HEK293 (cell line): Measurements from ENCODE around the gene DOCK4.

ENCODE experiments used
- CTCF ChIA-PET: fragments of 350-600 bp; formaldehyde crosslinking; extraction: SDS; loops from one replicate; lab custom pipeline; 2021; ENCODE audit warnings: antibody characterized with exemption; lab: Yijun Ruan, JAX
- POLR2A ChIA-PET: fragments of 300-600 bp; formaldehyde crosslinking; extraction: SDS; loops from one replicate; lab custom pipeline; 2020; ENCODE audit warnings: antibody characterized with exemption, inconsistent platforms; lab: Yijun Ruan, JAX
- H3K27ac ChIP-seq: fragments of 200-500 bp; sonication (Bioruptor generic); 2 replicates; pipeline ENCODE4 v1.5.1; 2014; ENCODE audit warnings: low read depth, low read length, control low read depth, inconsistent platforms; ENCODE audit errors: extremely low read depth
- H3K36me3 ChIP-seq, 2 experiments: fragments of 200-500 bp in 1 of 2; sonication (Bioruptor generic) in 1 of 2; 1 replicate in 1 of 2; 2 replicates in 1 of 2; pipeline ENCODE4 v1.5.1; 2014 to 2017; ENCODE audit warnings: inconsistent platforms in 2 of 2, low read length in 2 of 2; ENCODE audit not compliant: control insufficient read depth in 2 of 2, insufficient read depth in 1 of 2
- H3K4me1 ChIP-seq: fragments of 200-500 bp; sonication (Bioruptor generic); 2 replicates; pipeline ENCODE4 v1.5.1; 2014; ENCODE audit warnings: mild to moderate bottlenecking, low read length, inconsistent platforms; ENCODE audit not compliant: control insufficient read depth, insufficient read depth
- H3K4me3 ChIP-seq: 2 replicates; pipeline ENCODE4 v1.5.1; 2011; ENCODE audit warnings: low read depth, mild to moderate bottlenecking, control low read depth, low read length, moderate library complexity
- H3K9me3 ChIP-seq: fragments of 200-500 bp; sonication (Bioruptor generic); 2 replicates; pipeline ENCODE4 v1.5.1; 2014; ENCODE audit warnings: low read depth, low read length, inconsistent platforms; ENCODE audit not compliant: control insufficient read depth, insufficient read depth
- EGR2 ChIP-seq: fragments of 450-650 bp; formaldehyde crosslinking; IDR thresholded peaks from 2 replicates; pipeline ENCODE4 v1.5.1; 2016; ENCODE audit warnings: low read depth, missing biosample characterization, missing genetic modification characterization
- FEZF1 ChIP-seq: fragments of 450-650 bp; formaldehyde crosslinking; IDR thresholded peaks from 2 replicates; pipeline ENCODE4 v1.5.1; 2016; ENCODE audit warnings: missing biosample characterization, missing genetic modification characterization
- KLF7 ChIP-seq: fragments of 450-650 bp; formaldehyde crosslinking; IDR thresholded peaks from 2 replicates; pipeline ENCODE4 v1.5.1; 2016; ENCODE audit warnings: missing biosample characterization, missing genetic modification characterization, borderline replicate concordance
- OVOL3 ChIP-seq: fragments of 450-650 bp; formaldehyde crosslinking; IDR thresholded peaks from 2 replicates; pipeline ENCODE4 v1.5.1; 2016; ENCODE audit warnings: missing biosample characterization, missing genetic modification characterization
- TCF7L2 ChIP-seq: IDR thresholded peaks from 2 replicates; pipeline ENCODE4 v1.6.1; 2011; ENCODE audit warnings: low read depth, mild to moderate bottlenecking, inconsistent platforms, low read length, moderate library complexity, borderline replicate concordance
- ZBTB1 ChIP-seq: fragments of 450-650 bp; formaldehyde crosslinking; IDR thresholded peaks from 2 replicates; pipeline ENCODE4 v1.5.1; 2016; ENCODE audit warnings: missing biosample characterization, missing genetic modification characterization
- ZBTB17 ChIP-seq: fragments of 450-650 bp; formaldehyde crosslinking; IDR thresholded peaks from 2 replicates; pipeline ENCODE4 v1.5.1; 2016; ENCODE audit warnings: missing biosample characterization, missing genetic modification characterization
- ZBTB21 ChIP-seq: fragments of 450-650 bp; formaldehyde crosslinking; IDR thresholded peaks from 2 replicates; pipeline ENCODE4 v1.5.1; 2017; ENCODE audit warnings: missing biosample characterization, missing genetic modification characterization
- ZBTB8A ChIP-seq: fragments of 450-650 bp; formaldehyde crosslinking; IDR thresholded peaks from 2 replicates; pipeline ENCODE4 v1.5.1; 2016; ENCODE audit warnings: missing biosample characterization, missing genetic modification characterization
- ZEB2 ChIP-seq: fragments of 450-650 bp; formaldehyde crosslinking; IDR thresholded peaks from 2 replicates; pipeline ENCODE4 v1.5.1; 2016; ENCODE audit warnings: missing biosample characterization, missing genetic modification characterization
- ZNF175 ChIP-seq: fragments of 450-650 bp; formaldehyde crosslinking; IDR thresholded peaks from 2 replicates; pipeline ENCODE4 v1.5.1; 2016; ENCODE audit warnings: missing biosample characterization, missing genetic modification characterization
- ZNF274 ChIP-seq, 2 experiments: fragments of 200-500 bp in 1 of 2; fragments of 450-650 bp in 1 of 2; sonication (Bioruptor generic) in 1 of 2; formaldehyde crosslinking in 1 of 2; IDR thresholded peaks; 2 replicates each; pipeline versions ENCODE4 v1.5.1 to v1.6.1; 2014 to 2016; ENCODE audit warnings: borderline replicate concordance in 1 of 2, inconsistent platforms in 1 of 2, low read length in 1 of 2, missing biosample characterization in 1 of 2, missing genetic modification characterization in 1 of 2
- ZNF354C ChIP-seq: fragments of 450-650 bp; formaldehyde crosslinking; IDR thresholded peaks from 2 replicates; pipeline ENCODE4 v1.5.1; 2016; ENCODE audit warnings: missing biosample characterization, missing genetic modification characterization, low read depth, borderline replicate concordance
- ZNF391 ChIP-seq: fragments of 450-650 bp; formaldehyde crosslinking; IDR thresholded peaks from 2 replicates; pipeline ENCODE4 v1.5.1; 2016; ENCODE audit warnings: low read depth, missing biosample characterization, missing genetic modification characterization, borderline replicate concordance
- ZNF426 ChIP-seq: fragments of 450-650 bp; formaldehyde crosslinking; IDR thresholded peaks from 2 replicates; pipeline ENCODE4 v1.5.1; 2017; ENCODE audit warnings: missing biosample characterization, missing genetic modification characterization, mild to moderate bottlenecking, inconsistent platforms, moderate library complexity
- ZNF433 ChIP-seq: fragments of 450-650 bp; formaldehyde crosslinking; IDR thresholded peaks from 2 replicates; pipeline ENCODE4 v1.5.1; 2016; ENCODE audit warnings: missing biosample characterization, missing genetic modification characterization, low read depth
- ZNF501 ChIP-seq: fragments of 450-650 bp; formaldehyde crosslinking; IDR thresholded peaks from 2 replicates; pipeline ENCODE4 v1.5.1; 2016; ENCODE audit warnings: missing biosample characterization, missing genetic modification characterization
- ZNF548 ChIP-seq: fragments of 450-650 bp; formaldehyde crosslinking; IDR thresholded peaks from 2 replicates; pipeline ENCODE4 v1.5.1; 2016; ENCODE audit warnings: missing biosample characterization, missing genetic modification characterization
- ZNF560 ChIP-seq: fragments of 450-650 bp; formaldehyde crosslinking; IDR thresholded peaks from 2 replicates; pipeline ENCODE4 v1.5.1; 2017; ENCODE audit warnings: missing biosample characterization, missing genetic modification characterization, borderline replicate concordance
- ZNF624 ChIP-seq: fragments of 450-650 bp; formaldehyde crosslinking; IDR thresholded peaks from 2 replicates; pipeline ENCODE4 v1.5.1; 2017; ENCODE audit warnings: missing biosample characterization, missing genetic modification characterization
- ZNF785 ChIP-seq: fragments of 450-650 bp; formaldehyde crosslinking; IDR thresholded peaks from 2 replicates; pipeline ENCODE4 v1.5.1; 2016; ENCODE audit warnings: missing biosample characterization, missing genetic modification characterization
- ZSCAN16 ChIP-seq: fragments of 450-650 bp; formaldehyde crosslinking; IDR thresholded peaks from 2 replicates; pipeline ENCODE4 v1.5.1; 2016; ENCODE audit warnings: missing biosample characterization, missing genetic modification characterization
- TF ChIP-seq, protein P1 (sequence below): fragments of 450-650 bp; formaldehyde crosslinking; IDR thresholded peaks from 2 replicates; pipeline ENCODE4 v1.5.1; 2016; ENCODE audit warnings: missing biosample characterization, missing genetic modification characterization, borderline replicate concordance
- TF ChIP-seq, protein P2 (sequence below): fragments of 450-650 bp; formaldehyde crosslinking; IDR thresholded peaks from 2 replicates; pipeline ENCODE4 v1.5.1; 2016; ENCODE audit warnings: missing biosample characterization, missing genetic modification characterization
- TF ChIP-seq, protein P3 (sequence below): fragments of 450-650 bp; formaldehyde crosslinking; IDR thresholded peaks from 2 replicates; pipeline ENCODE4 v1.5.1; 2016; ENCODE audit warnings: missing biosample characterization, missing genetic modification characterization
- TF ChIP-seq, protein P4 (sequence below): fragments of 450-650 bp; formaldehyde crosslinking; IDR thresholded peaks from 2 replicates; pipeline ENCODE4 v1.5.1; 2016; ENCODE audit warnings: missing biosample characterization, missing genetic modification characterization

The DOCK4 gene

DNA sequence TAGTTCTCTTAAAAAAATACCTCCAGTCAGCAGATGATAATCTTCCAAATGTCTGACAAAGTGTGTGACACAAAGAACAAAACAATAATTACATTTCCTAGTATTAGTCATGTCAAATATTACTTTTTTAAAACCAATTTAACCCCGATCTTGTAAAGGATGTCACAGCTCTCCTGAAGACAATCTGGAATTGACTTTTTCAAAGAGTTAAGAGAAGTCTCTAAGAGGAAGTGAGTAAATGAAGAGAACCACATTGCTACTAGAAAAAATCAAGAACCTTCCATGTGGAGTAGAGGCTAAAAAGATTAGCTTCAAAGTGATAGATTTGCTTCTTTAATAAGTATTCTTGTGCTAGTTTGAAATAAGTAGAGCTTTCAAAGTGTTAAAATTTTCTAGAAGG is 425.7 kb downstream of the DOCK4 start:
- TF ChIP-seq ZNF391 (tag by site-specific recombination) (no peak), ZNF354C (no peak), ZNF175 (tag by site-specific recombination) (no peak), TCF7L2 (no peak), ZNF426 (tag by site-specific recombination) (no peak), ZNF548 (tag by site-specific recombination) (no peak), ZNF560 (tag by site-specific recombination) (no peak), ZNF433 (no peak), ZBTB8A (tag by site-specific recombination) (no peak), ZNF785 (no peak), ZNF274 (IDR thresholded peaks at IDR 0.05; ENCODE audit: low read length) (no peak), ZNF274 (tag by site-specific recombination; IDR thresholded peaks at IDR 0.05; ENCODE audit: borderline replicate concordance) (no peak), KLF7 (tag by site-specific recombination) (no peak), OVOL3 (no peak), EGR2 (tag by site-specific recombination) (no peak), ZNF501 (tag by site-specific recombination) (no peak), ZNF624 (no peak), FEZF1 (tag by site-specific recombination) (no peak)
- Histone ChIP-seq H3K27ac (no peak overlapping the region), H3K4me3 (no peak overlapping the region), H3K4me1 (no peaks in the 10 kb centered on the region), H3K9me3 (no peaks in the 10 kb centered on the region), H3K36me3 (no peaks in the 10 kb centered on the region)
- ChIA-PET POLR2A (no interaction called here), CTCF (interaction anchor here (0.7 kb wide), 1 partner anchor 366 kb away, joined by 3 read pairs; no protein-coding TSS in a partner anchor)

DNA sequence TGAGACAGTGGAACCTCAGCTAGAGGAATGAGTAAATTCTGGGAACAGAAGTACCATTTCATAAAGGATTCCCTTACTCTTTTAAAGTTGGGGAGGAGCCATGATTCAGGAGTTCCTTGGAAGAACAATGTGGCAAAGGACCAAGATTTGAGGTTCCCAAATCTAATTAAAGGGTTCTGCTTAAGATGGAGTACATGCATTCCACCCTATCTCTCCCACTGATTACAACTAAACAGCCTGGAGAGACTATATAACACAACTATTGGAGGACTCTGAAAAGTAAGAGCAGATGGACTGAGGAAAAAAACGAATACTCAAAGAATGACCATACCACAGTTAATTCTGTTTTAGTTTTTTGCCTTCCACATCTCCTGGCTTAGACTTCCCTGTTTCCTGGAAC is 431.0 kb downstream of the DOCK4 start:
- Histone ChIP-seq H3K36me3 (no peaks in the 10 kb centered on the region), H3K9me3 (no peaks in the 10 kb centered on the region), H3K27ac (no peak overlapping the region), H3K4me3 (no peak overlapping the region), H3K4me1 (no peaks in the 10 kb centered on the region)
- no peak for TF ChIP-seq ZBTB1 (tag by site-specific recombination)
- CTCF ChIA-PET = interaction anchor here (1.0 kb wide), 1 partner anchor 12 kb away, joined by 5 read pairs; no protein-coding TSS in a partner anchor
- POLR2A ChIA-PET = no interaction called here

DNA sequence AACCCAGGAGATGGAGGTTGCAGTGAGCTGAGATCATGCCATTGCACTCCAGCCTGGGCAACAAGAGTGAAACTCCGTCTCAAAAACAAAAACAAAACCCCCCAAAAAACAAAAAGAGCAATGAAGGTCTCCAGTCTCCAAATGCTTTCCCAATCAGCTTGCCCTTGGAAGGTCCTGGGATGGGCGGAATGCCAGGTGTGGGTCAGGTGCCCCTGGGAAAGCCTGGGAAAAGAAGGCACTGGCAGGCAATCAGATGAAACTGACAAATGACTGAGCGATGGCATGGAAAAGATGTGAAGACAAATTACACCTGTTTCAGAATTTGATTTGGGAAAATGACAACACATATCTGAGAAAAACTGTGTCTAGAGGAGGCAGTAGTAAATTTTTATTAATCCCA is 433.5 kb downstream of the DOCK4 start:
- no peaks in the 10 kb centered on the region for H3K4me1 ChIP-seq
- no peak overlapping the region for H3K27ac ChIP-seq
- no peaks in the 10 kb centered on the region for H3K36me3 ChIP-seq
- H3K4me3 ChIP-seq = no peak overlapping the region
- H3K9me3 ChIP-seq = no peaks in the 10 kb centered on the region
- ChIA-PET CTCF (interaction anchor here (1.2 kb wide), 1 partner anchor 9 kb away, joined by 3 read pairs; no protein-coding TSS in a partner anchor), POLR2A (no interaction called here)
- TF ChIP-seq, protein P1, sequence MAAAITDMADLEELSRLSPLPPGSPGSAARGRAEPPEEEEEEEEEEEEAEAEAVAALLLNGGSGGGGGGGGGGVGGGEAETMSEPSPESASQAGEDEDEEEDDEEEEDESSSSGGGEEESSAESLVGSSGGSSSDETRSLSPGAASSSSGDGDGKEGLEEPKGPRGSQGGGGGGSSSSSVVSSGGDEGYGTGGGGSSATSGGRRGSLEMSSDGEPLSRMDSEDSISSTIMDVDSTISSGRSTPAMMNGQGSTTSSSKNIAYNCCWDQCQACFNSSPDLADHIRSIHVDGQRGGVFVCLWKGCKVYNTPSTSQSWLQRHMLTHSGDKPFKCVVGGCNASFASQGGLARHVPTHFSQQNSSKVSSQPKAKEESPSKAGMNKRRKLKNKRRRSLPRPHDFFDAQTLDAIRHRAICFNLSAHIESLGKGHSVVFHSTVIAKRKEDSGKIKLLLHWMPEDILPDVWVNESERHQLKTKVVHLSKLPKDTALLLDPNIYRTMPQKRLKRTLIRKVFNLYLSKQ (tag by site-specific recombination) = no peak
- TF ChIP-seq KLF7 (tag by site-specific recombination) = no peak
- TF ChIP-seq ZEB2 (tag by site-specific recombination) = no peak
- no peak for TF ChIP-seq ZBTB17 (tag by site-specific recombination)
- TF ChIP-seq ZSCAN16 = no peak
- TF ChIP-seq, protein P2, sequence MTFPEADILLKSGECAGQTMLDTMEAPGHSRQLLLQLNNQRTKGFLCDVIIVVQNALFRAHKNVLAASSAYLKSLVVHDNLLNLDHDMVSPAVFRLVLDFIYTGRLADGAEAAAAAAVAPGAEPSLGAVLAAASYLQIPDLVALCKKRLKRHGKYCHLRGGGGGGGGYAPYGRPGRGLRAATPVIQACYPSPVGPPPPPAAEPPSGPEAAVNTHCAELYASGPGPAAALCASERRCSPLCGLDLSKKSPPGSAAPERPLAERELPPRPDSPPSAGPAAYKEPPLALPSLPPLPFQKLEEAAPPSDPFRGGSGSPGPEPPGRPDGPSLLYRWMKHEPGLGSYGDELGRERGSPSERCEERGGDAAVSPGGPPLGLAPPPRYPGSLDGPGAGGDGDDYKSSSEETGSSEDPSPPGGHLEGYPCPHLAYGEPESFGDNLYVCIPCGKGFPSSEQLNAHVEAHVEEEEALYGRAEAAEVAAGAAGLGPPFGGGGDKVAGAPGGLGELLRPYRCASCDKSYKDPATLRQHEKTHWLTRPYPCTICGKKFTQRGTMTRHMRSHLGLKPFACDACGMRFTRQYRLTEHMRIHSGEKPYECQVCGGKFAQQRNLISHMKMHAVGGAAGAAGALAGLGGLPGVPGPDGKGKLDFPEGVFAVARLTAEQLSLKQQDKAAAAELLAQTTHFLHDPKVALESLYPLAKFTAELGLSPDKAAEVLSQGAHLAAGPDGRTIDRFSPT (tag by site-specific recombination) = no peak
- TF ChIP-seq, protein P3, sequence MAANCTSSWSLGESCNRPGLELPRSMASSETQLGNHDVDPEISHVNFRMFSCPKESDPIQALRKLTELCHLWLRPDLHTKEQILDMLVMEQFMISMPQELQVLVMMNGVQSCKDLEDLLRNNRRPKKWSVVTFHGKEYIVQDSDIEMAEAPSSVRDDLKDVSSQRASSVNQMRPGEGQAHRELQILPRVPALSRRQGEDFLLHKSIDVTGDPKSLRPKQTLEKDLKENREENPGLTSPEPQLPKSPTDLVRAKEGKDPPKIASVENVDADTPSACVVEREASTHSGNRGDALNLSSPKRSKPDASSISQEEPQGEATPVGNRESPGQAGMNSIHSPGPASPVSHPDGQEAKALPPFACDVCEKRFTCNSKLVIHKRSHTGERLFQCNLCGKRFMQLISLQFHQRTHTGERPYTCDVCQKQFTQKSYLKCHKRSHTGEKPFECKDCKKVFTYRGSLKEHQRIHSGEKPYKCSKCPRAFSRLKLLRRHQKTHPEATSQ (tag by site-specific recombination) = no peak
- TF ChIP-seq ZBTB21 = no peak
- TF ChIP-seq, protein P4, sequence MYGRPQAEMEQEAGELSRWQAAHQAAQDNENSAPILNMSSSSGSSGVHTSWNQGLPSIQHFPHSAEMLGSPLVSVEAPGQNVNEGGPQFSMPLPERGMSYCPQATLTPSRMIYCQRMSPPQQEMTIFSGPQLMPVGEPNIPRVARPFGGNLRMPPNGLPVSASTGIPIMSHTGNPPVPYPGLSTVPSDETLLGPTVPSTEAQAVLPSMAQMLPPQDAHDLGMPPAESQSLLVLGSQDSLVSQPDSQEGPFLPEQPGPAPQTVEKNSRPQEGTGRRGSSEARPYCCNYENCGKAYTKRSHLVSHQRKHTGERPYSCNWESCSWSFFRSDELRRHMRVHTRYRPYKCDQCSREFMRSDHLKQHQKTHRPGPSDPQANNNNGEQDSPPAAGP (tag by site-specific recombination) = no peak
- TF ChIP-seq ZNF501 (tag by site-specific recombination) = no peak
